Right atrium auricular region (tissue), 2 donors: ENCODE measurements around the gene RMC1. TPM values are rescaled to one million over a fixed set of nuclear protein-coding genes. Genes with fewer than 3 reads are reported as not detected.
"Not testable (repeated sequence)": the region's sequence is repeated elsewhere in the genome, so short reads cannot be mapped to it uniquely, and the experiment has no call there.

Experiments
- DNase-seq: peaks from one replicate; pipeline ENCODE4 v3.0.0-alpha.2; 2019; ENCODE audit warnings: low spot score
- H3K27ac ChIP-seq, 2 donors: fragments of 200-600 bp; sonication (generic); 1 replicate in 1 of 2; 2 replicates in 1 of 2; pipeline ENCODE4 v1.5.1; 2016 to 2019
- H3K27me3 ChIP-seq, 2 donors: fragments of 200-600 bp; sonication (generic); one replicate each; pipeline versions ENCODE4 v1.5.1 to v1.6.0; 2017 to 2019
- H3K36me3 ChIP-seq: fragments of 200-600 bp; sonication (generic); one replicate; pipeline ENCODE4 v1.5.1; 2016
- H3K4me1 ChIP-seq, 2 donors: fragments of 200-600 bp; sonication (generic); one replicate each; pipeline versions ENCODE4 v1.5.1 to v1.6.0; 2017 to 2019
- H3K4me3 ChIP-seq, 2 donors: fragments of 200-600 bp; sonication (generic); 1 replicate in 1 of 2; 2 replicates in 1 of 2; pipeline ENCODE4 v1.5.1; 2017 to 2019; ENCODE audit warnings: mild to moderate bottlenecking in 1 of 2, moderate library complexity in 1 of 2
- H3K9me3 ChIP-seq, 2 donors: fragments of 200-600 bp; sonication (generic); one replicate each; pipeline ENCODE4 v1.5.1; 2019
- total RNA-seq, 2 donors: library from RNA; depleted of rRNA; stranded (reverse); fragments of >200 nt; gene quantifications; one replicate each; pipeline ENCODE4 v1.1.0, GENCODE V29; 2016
- TF ChIP-seq, protein P1 (sequence below), 2 donors: fragments of 200-600 bp; sonication (generic); IDR thresholded peaks; one replicate each; pipeline ENCODE4 v1.5.1; 2019; ENCODE audit warnings: antibody characterized with exemption in 2 of 2

RMC1 gene
- total RNA-seq, 2 donors from 2014 or later = 17.2 TPM

DNA sequence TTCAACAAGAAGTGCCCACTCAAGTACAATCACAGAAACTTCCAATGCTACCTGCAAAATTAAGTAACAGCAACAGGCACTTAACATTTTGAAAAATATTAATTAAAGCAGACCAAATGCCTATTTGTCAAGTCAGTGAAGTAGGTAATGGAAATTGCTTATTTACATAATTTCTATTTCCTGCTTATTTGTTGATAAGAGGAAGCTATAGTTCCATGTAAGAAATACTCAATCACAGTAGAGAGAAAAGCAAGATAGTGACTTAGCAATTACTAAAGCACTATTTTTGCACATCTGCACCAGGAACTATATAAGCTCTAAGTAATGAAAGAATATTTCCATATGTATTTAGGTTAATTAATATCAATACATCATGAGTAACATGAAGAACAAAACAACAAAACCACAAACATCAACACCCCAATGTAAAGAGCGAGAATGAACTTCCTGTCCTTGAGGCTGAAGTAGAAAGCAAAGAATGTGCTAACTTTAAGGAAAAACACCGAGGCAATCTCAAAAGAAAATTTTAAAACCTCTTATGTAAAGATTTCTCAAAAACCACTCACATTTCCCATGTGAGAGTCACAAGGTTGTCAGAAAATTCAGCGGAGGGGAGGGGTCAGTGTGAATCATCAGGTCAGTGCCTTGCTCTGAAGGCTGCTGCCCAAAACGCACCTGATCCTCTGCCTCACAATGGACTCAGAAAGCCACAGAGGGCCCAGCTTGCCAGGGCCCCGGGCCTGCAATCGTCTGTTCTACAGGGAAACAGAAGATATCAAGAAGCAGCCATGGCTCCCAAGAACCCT, 70.5 kb downstream of the RMC1 start:
- Histone ChIP-seq H3K27ac (peak overlapping the region in 1 of 2 donors; percentile 32), H3K9me3 (no peaks in the 10 kb centered on the region), H3K4me3 (no peak overlapping the region), H3K4me1 (peaks cover 0 to 36% of the 10 kb centered on the region in 2 donors), H3K36me3 (peaks cover 11% of the 10 kb centered on the region), H3K27me3 (no peaks in the 10 kb centered on the region)
- DNase-seq = no peak
- TF ChIP-seq, protein P1, sequence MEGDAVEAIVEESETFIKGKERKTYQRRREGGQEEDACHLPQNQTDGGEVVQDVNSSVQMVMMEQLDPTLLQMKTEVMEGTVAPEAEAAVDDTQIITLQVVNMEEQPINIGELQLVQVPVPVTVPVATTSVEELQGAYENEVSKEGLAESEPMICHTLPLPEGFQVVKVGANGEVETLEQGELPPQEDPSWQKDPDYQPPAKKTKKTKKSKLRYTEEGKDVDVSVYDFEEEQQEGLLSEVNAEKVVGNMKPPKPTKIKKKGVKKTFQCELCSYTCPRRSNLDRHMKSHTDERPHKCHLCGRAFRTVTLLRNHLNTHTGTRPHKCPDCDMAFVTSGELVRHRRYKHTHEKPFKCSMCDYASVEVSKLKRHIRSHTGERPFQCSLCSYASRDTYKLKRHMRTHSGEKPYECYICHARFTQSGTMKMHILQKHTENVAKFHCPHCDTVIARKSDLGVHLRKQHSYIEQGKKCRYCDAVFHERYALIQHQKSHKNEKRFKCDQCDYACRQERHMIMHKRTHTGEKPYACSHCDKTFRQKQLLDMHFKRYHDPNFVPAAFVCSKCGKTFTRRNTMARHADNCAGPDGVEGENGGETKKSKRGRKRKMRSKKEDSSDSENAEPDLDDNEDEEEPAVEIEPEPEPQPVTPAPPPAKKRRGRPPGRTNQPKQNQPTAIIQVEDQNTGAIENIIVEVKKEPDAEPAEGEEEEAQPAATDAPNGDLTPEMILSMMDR (IDR thresholded peaks at IDR 0.05) = no peak

DNA sequence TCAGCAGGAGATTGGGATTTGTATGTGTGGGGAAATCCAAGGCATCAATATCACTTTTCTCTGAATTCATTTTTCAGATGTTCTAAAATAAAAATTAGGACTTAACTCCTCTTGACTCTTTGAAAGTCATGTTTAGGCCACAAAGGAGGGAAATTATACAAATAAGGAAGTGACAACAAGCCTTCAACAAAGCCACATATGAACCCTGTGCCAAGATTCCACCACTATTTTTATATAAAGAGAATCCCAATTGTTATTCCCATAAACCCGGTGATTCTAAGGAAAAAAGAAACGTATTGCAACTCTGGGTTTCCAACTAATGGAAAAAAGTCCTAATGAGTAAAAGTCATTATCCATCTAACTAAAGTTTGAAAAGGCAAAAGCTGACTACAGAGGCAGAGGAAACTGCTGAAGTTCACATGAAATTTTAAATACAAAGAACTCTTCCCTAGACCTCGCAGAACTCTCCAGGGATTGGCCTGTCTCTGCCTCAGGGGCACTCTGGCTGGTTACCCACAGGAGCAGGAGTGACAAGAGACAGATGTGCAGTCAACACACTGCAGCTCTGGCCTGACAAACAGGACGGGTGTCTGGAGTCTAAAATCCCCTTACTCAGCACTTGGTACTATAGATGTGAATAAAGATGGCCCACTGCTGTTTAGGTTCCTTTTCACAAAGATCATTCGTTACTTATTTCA, 71.4 kb downstream of the RMC1 start:
- H3K27ac ChIP-seq = peak overlapping the region in 1 of 2 donors; percentile 32
- no peaks in the 10 kb centered on the region for H3K27me3 ChIP-seq
- DNase-seq = no peak
- no peak overlapping the region for H3K4me3 ChIP-seq
- H3K9me3 ChIP-seq = no peaks in the 10 kb centered on the region
- peaks cover 3% of the 10 kb centered on the region for H3K36me3 ChIP-seq
- H3K4me1 ChIP-seq = peaks cover 0 to 43% of the 10 kb centered on the region in 2 donors
- TF ChIP-seq, protein P1 (IDR thresholded peaks at IDR 0.05) = no peak

DNA sequence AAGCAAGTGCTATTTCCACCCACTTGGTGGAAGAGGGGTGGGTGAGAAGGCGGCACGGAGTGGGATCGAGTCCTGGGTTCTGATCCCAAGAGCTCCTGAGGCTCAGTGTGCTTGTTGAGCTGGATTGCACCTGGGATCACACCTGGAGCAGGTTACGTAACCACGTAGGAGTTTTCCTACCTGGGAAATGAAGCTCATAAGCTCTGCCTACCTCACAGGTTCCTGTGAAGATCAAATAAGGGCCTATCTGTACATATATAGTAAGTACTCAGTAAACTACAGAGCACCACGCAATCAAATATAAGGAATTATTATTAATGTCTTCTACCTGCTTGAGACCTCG, 72.0 kb downstream of the RMC1 start:
- no peaks in the 10 kb centered on the region for H3K27me3 ChIP-seq
- H3K4me3 ChIP-seq = no peak overlapping the region
- H3K4me1 ChIP-seq = peaks cover 0 to 47% of the 10 kb centered on the region in 2 donors
- DNase-seq = no peak
- no peak overlapping the region for H3K27ac ChIP-seq
- H3K9me3 ChIP-seq = no peaks in the 10 kb centered on the region
- H3K36me3 ChIP-seq = no peaks in the 10 kb centered on the region
- TF ChIP-seq, protein P1 (IDR thresholded peaks at IDR 0.05) = no peak

DNA sequence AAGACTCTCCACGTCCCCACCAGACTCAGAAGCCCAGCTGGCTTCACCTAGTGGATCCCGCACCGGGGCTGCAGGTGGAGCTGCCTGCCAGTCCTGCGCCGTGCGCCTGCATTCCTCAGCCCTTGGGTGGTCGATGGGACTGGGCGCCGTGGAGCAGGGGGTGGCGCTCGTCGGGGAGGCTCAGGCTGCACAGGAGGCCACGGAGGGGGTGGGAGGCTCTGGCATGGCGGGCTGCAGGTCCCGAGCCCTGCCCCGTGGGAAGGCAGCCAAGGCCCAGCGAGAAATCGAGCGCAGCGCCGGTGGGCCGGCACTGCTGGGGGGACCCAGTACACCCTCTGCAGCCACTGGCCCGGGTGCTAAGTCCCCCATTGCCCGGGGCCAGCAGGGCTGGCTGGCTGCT, 74.2 kb downstream of the RMC1 start:
- not testable (repeated sequence) for H3K27me3 ChIP-seq, H3K27ac ChIP-seq, H3K4me3 ChIP-seq, H3K36me3 ChIP-seq, H3K9me3 ChIP-seq, DNase-seq
- peaks cover 0 to 42% of the 10 kb centered on the region in 2 donors for H3K4me1 ChIP-seq

DNA sequence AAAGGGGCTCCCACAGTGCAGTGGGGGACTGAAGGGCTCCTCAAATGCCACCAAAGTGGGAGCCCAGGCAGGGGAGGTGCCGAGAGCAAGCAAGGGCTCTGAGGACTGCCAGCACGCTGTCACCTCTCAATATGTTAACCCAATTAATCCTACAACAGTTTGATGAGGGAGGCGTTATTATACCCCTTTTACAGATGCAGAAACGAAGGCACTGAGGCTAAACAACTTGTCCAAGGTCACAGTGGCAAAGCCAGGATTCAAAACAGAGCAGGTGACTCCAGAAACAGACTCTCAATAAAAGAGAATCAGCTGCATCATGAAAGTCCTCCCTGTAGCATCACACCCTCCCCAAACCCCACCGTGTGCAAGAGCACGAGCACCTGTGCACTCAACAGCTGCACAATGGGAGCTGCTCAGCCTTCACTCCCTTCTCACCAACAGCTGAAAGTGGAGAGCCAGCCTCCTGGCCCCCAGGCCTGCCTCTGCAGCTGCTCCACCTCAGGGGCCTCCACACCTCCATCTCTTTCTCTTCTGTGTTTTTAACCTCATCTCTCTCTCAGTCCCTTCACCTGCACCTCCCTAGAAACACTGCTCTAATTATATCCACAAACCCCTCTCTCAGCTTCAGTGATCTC, 74.9 kb downstream of the RMC1 start:
- no peaks in the 10 kb centered on the region for H3K36me3 ChIP-seq
- TF ChIP-seq, protein P1 (IDR thresholded peaks at IDR 0.05) = no peak
- DNase-seq = no peak
- H3K27ac ChIP-seq = no peak overlapping the region
- no peaks in the 10 kb centered on the region for H3K27me3 ChIP-seq
- H3K4me3 ChIP-seq = no peak overlapping the region
- no peaks in the 10 kb centered on the region for H3K9me3 ChIP-seq
- H3K4me1 ChIP-seq = peaks cover 0 to 39% of the 10 kb centered on the region in 2 donors
